GM10266 (cell line): ENCODE measurements around the gene GRIN2A.

ENCODE experiments used
- DNase-seq: peaks from one replicate; pipeline ENCODE4 v3.0.0; 2012; ENCODE audit errors: extremely low spot score
- TF ChIP-seq, protein P1 (sequence below): IDR thresholded peaks from 2 replicates; pipeline ENCODE4 v1.5.1; 2012; ENCODE audit warnings: mild to moderate bottlenecking, low read depth; ENCODE audit not compliant: control insufficient read depth, insufficient read depth; ENCODE audit errors: missing control alignments

The GRIN2A gene

DNA sequence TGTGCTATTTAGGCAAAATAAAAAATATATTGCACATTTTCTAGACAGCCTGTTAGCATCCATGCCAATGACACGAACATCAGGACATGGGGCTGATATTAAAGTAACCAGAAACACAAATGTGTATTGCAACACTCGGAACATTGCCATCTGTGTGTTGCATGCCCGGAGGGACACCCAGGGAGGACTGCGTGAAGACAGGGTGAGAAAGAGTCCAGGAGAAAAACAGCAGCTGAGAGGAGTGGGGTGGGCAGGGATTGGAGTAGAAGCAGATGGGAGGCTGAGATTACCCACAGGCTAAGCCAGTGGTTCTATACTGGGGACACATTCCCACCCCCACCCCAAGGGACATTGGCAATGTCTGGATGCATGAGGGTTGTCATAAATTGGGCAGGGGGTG is 114.8 kb downstream of the GRIN2A start:
- no peak for DNase-seq
- TF ChIP-seq, protein P1, sequence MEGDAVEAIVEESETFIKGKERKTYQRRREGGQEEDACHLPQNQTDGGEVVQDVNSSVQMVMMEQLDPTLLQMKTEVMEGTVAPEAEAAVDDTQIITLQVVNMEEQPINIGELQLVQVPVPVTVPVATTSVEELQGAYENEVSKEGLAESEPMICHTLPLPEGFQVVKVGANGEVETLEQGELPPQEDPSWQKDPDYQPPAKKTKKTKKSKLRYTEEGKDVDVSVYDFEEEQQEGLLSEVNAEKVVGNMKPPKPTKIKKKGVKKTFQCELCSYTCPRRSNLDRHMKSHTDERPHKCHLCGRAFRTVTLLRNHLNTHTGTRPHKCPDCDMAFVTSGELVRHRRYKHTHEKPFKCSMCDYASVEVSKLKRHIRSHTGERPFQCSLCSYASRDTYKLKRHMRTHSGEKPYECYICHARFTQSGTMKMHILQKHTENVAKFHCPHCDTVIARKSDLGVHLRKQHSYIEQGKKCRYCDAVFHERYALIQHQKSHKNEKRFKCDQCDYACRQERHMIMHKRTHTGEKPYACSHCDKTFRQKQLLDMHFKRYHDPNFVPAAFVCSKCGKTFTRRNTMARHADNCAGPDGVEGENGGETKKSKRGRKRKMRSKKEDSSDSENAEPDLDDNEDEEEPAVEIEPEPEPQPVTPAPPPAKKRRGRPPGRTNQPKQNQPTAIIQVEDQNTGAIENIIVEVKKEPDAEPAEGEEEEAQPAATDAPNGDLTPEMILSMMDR = no peak

DNA sequence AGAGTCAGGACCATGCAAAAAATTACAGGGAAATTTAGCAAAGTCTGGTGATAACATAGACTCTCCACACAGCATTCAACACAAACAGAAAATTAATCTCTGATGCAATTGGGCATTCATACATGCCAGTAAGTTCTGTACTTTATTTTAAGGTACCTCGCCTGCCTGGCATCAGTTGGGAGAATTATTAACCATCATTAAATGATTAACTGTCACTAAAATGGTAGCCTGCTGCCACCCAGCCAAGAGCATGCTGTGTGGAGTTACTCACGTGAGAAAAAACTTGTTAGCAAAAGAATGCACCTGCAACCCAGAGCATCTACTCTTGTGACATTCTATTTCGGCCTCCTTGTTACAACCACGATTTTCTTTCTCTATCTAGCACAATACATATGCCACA is 117.2 kb downstream of the GRIN2A start:
- no peak for DNase-seq
- TF ChIP-seq, protein P1 = no peak

- TF ChIP-seq, protein P1 = no peak
- no peak for DNase-seq
Measured at GRCh38 chr16:10048850-10049249, 133.4 kb downstream of the GRIN2A start.

DNA sequence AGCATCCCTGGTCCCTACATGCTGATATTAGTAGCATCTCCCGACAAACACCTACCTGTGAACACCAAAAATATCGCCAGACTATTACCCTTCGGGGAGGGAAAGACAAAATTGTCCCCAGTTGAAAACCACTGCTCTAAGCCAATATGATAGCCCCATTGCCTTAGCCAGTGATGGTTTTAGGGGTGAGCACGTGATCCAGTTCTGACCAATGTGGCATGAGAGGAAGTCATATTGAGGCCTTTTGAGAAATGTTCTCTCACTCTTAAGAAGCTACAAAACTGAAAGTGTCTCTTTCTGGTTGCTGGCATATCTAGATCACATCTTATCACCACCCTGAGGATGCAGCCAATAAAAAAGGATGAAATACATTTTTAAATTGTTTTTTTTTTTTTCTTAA is 136.3 kb downstream of the GRIN2A start:
- no peak for DNase-seq
- TF ChIP-seq, protein P1 = no peak

DNA sequence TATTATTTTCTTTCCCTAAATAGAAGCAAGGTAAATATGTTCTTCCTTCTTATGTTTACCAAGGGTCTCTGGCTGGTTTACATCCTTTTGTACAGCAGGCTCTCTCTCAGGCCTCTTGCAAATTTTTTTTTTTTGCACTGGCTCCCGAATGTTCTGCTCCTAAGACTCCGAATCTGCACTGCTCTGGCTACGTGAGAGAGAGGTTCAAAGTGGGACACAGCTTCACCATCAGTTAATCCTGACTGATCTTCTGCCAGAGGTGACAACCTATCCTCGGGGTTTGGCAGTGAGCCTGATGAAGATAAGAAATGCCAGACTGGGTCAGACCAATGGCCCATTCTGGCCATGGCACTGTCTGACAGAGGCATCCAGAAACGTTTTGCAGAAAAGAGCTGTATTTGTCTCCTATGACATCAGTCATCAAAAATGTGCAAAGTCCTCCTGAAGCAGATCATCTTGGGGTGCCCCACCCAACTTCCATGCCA is 136.9 kb downstream of the GRIN2A start:
- TF ChIP-seq, protein P1 = no peak
- no peak for DNase-seq

DNA sequence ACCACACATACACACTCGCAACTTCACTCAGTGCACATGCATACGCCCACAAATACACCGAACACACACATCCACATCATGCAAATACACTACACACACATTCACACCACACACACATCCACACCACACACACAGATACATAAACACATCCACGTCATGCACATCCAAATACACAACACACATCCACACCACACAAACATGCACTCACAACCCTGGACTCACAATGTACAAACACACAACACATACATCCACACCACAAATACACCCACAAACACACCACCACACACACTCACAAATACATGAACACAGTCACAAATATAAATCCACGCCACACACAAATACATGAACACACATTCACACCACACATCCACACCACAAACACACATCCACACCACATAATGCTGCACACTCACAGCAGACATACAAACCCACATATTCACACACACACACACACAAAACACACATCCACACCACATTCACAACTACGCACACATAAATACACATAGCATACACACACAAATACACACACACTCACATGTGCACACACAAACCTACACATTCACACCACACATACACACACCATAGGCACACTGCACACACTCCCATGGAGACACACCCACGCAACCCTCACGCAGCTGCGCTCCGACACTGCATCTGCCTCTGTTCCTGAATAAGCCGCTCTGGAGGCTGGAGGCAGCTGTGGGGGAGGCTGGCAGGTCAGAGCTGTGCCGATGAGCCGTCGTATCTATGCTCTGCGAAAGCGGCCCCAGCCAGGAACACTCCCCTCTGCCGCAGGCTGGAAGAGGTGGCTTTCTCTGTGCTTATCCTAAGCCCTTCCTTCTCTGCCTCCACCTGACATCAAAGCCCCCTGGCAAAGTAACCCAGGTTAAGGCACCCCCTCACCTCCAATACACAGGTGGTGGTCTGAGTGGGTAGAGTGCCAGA is 141.8 kb downstream of the GRIN2A start:
- no peak for DNase-seq
- TF ChIP-seq, protein P1 = no peak
